HG03378 (cell line): ENCODE data around the gene JARID2.
A peak's percentile ranks its signal among the peaks of the same experiment; 100 is the strongest.
"Not testable (repeated sequence)": the region's sequence is repeated elsewhere in the genome, so short reads cannot be mapped to it uniquely, and the experiment has no call there.

Source experiments
- ATAC-seq: cut with Tn5 transposase; IDR thresholded peaks from one replicate; pipeline ENCODE4 v1.9.1; 2021; ENCODE audit warnings: mild to moderate bottlenecking, moderate library complexity; ENCODE audit not compliant: unreplicated experiment

The JARID2 gene

DNA sequence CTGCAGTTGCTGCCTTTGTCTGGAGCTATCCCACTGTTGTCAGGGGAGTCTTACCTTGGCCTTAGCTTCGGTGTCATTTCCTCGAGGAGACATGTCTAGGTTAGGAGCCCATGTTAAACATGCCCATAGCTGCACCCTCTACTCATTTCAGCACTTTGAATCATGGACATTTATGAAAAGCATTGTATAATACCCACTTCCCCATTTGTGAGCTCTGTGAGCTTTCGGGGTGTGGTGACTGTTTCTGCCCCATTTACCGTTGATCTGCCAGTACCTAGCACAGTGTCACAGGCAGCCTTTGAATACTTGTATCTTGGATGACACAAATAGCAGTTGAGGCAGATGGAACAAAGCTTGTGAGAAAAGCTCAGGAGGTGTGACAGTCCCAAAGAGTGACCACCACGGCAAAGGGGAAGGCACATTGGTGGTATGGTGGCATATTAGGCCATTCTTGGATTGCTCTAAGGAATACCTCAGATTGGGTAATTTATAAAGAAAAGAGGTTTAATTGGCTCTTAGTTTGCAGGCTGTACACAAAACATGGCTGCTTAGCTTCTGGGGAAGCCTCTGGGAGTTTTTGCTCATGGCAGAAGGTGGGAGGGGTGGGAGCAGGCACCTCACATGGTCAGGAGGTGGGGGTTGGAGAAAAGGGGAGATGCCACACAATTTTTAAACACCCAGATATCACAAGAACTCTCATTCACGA, 42.0 kb downstream of the JARID2 start:
- peak; percentile 94 for ATAC-seq

DNA sequence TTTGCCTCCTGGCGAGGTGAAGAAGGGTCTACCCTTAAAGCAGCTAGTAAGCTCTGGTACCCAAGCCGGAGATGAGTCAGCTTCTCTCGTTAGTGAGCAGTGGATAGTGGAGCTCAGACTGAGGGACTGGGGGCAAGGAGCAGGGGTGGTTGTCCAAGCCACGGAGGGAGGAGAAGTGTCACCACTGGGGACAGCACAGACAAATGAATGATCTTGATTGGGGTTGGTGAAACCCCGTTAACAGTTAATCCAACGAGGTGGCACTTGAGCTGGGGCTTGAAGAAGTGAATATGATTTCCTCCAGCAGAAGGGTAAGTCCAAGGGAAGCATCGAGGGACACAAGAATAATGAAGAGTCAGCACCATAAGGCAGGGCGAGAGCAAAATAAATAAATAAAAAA, 43.0 kb downstream of the JARID2 start:
- no peak for ATAC-seq

DNA sequence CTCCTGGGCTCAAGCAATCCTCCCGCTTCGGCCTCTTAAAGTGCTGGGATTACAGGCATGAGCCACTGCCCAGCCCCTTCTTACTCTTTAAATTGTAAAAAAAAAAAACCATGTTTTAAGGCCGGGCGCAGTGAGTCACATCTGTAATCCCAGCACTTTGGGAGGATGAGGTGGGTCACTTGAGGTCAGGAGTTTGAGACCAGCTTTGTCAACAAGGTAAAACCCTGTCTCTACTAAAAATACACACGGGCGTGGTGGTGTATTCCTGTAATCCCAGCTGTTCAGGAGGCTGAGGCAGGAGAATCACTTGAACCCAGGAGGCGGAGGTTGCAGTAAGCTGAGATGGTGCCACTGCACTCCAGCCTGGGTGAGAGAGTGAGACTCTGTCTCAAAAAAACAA, 43.6 kb downstream of the JARID2 start:
- not testable (repeated sequence) for ATAC-seq

DNA sequence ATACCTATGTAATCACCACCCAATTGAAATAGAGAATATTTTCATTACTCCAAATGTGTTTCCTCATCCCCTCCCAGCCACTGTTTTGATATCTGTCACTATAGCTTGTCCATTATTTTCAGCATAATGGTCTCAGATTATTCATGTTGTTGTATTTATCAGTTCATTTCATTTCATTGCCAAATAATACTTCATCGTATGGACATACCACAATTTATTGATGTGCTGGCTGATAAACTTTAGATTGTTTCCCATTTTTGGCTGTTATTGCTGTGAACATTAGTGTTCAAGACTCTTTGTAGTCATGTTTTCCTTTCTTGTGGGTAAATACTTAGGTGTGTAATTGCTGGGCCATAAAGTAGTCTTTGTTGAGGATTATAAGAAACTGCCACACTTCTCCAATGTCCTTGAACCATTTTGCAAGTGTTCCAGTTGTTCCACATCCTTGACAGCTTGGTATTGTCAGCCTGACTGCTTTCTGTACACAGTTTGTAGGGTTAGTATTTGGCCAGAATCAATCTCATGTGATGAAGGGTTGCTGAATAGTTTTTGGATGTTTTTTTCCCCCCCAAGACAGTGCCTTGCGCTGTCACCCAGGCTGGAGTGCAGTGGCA, 44.3 kb downstream of the JARID2 start:
- no peak for ATAC-seq

DNA sequence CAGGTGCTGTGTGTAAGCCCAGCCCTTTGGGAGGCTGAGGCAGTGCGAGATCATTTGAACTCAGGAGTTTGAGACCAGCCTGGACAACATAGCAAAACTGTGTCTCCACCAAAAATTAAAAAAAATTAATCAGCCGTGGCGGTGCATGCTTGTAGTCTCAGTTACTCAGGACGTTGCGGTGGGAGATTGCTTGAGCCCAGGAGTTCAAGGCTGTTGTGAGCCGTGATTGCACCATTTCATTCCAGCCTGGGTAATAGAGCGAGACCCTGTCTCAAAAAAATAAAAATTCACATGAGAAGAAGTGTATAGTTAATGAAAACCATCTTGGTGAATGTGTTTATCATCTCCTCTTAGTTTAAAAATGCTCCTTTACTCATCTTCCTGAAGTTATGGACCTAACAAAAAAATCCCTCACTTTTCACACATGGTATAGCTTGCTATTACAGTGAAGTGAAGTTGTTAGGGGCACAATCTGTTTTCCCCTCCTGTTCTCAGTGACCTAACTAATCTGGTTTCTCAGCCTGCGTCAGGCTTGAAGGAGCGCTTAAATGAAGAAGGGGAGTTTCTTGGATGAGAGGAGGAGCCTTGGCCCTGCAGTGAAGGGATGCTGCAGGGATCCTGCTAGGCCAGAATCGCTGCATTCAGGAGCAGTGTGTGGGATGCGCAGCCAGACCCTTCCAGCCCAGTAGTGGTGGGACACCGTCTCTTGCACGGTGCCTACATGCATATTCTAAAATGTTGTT, 45.3 kb downstream of the JARID2 start:
- no peak for ATAC-seq

DNA sequence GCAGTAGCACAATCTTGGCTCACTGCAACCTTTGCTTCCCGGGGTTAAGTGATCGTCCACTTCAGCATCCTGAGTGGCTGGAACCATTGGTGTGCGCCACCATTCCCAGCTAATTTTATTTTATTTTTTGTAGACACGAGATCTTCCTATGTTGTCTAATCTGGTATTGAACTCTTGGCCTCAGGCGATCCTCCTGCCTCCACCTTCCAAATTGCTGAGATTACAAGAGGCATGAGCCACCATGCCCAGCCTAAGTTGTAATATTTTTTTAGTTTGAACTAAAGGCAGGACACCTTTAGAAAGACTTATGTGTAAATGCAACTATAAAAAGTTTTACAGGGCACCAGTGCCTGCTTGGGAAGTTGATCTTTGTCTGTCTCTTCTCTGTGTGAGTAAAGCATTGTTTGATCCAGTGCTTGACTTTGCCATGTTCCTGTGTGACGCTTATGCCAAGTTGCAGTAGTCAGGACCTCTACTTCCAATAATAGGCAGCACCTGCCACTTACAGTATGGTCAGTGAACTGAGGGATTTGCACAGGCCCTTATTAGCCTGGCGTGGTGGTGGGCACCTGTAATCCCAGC, 46.9 kb downstream of the JARID2 start:
- no peak for ATAC-seq

DNA sequence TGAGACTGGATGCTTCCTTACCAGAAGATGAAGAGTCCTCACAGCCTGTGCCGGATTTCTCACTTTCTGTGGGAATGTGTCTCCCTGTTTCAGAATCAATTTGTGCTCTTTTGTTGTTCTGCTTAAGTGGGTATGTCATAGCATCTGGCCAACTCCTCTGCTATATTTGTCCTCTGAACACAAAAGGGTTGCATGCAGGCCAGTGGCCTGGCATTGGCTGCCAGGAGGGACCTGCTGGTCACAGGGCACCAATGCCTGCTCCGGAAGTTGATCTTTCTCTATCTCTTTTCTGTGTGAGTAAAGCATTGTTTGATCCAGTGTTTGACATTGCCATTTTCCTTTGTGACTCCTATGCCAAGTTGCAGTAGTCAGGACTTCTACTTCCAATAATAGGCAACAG, 47.8 kb downstream of the JARID2 start:
- ATAC-seq = no peak

DNA sequence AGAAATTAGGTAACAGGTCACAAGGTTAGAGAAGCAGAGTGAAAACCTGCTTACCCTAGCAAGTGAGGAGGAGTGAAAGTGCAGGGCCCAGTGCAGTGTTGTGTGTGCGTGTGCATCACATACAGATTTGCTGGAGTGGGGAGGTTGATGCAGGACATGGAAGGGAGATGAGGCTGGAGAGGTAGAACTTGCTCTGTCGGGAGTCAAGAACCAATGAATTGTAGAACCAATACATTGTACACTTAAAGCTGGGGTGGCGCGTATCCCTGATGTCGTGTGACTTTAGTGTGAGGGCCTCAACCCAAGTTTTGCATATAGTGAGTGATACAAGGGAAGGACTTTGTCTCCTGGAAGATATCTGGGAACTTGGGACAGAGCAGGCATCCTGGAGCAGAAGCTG, 48.6 kb downstream of the JARID2 start:
- no peak for ATAC-seq

DNA sequence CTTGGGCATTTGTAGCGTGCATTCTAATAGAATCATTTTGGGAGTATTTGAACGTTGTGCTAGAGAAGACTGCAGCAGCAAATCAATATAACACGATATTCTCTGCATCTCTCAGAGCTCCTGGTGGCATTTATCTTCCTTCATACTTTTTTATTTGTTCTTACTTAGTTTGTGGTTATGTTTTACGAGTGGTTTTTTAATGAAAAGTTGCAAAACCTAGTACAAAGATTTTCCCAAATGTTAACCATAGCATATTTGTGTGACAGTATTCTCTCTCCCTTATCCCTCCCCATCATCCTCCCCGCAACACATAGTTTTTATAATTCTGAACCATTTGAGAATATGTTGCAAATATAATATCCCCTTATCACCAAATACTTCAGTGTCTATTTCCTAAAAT, 50.4 kb downstream of the JARID2 start:
- no peak for ATAC-seq

DNA sequence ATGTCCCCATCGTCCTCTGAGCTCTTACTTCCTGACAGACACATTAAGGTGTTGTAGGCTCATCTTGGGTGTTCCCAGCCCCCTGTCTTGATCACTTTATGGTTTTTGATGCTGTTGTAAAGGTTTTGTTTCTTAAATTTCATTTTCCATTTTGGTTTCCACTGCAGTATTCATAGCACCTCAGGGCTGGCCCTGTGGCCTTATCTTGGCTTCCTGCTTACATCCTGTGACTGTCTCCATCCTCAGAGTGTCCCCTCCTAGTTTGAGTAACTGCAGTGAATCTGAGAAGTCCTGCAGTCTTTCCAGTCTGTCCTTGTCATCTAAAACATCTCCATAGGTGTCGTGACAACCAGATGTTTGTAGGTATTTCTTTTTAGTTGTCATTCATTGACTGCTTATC, 50.9 kb downstream of the JARID2 start:
- peak; percentile 46 for ATAC-seq

DNA sequence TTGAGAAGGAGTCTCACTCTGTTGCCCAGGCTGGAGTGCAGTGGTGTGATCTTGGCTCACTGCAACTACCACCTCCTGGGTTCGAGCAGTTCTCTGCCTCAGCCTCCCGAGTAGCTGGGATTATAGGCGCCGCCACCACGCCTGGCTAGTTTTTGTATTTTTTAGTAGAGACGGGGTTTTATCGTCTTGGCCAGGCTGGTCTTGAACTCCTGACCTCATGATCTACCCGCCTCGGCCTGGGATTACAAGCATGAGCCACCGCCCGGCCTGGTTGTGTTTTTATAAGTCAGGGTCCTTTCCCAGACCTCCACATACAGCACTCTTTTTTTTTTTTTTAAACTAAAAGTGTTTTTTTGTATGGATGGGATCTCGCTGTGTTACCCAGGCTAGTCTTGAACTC, 51.3 kb downstream of the JARID2 start:
- not testable (repeated sequence) for ATAC-seq

DNA sequence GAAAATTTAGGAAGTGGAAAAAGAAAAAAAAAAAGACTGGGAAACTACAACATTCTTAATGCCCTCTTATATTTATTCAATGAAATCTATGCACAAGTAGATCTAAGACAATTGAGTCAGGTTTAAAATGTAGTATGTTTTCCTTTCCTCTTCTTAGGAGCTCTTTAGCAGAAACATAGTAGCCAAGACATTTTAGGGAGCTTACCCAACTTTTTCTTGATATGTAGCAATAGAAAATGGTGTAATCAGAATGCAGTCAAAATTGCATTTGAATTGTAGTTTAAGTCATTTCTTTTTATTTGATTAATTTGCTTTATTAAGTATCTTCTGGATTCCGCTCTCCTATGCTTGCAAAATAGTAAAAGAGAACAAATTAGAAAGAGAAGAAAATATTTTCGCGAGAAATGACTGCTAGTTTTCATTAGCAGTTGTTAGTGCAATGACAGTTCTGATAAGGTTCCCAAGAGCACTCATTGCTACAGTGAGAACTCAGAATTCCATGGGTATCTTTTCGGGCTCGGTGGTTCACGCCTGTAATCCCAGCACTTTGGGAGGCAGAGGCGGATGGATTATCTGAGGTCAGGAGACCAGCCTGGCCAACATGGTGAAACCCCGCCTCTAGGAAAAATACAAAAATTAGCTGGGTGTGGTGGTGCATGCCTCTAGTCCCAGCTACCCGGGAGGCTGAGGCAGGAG, 52.2 kb downstream of the JARID2 start:
- ATAC-seq = no peak

DNA sequence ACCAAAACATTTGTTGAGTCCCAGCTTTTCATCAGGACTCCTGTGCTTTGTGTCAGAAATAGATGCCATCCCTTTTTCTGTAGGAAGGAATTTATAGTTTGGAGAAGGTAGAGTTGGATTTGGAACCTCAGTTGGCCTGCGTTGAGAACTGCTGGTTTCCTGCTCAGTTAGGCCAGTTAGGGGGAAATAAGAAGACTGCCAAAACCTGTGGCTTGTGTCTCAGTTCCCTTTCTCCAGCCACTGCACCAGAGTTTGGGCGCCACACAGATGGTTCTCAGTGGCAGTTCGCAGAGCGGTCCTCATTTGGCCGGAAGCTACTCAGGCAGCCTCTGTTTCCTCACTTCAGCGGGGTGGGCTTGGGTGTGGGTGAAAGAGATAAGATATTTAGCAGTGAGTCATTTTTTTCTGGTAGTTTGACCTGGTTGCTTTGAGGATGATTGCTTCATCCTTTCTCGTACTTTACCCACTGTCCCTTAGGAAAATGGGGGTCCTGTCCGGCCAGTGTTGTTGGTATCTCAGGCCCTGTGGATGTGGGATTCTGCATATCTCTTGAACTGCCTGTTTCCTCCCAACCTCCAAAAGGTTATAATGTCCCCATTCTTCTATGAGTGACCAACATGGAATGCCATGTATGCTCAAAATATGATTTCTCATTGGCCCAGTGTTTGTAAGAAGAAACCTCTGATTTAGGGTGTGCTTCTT, 53.7 kb downstream of the JARID2 start:
- ATAC-seq = peak; percentile 60

DNA sequence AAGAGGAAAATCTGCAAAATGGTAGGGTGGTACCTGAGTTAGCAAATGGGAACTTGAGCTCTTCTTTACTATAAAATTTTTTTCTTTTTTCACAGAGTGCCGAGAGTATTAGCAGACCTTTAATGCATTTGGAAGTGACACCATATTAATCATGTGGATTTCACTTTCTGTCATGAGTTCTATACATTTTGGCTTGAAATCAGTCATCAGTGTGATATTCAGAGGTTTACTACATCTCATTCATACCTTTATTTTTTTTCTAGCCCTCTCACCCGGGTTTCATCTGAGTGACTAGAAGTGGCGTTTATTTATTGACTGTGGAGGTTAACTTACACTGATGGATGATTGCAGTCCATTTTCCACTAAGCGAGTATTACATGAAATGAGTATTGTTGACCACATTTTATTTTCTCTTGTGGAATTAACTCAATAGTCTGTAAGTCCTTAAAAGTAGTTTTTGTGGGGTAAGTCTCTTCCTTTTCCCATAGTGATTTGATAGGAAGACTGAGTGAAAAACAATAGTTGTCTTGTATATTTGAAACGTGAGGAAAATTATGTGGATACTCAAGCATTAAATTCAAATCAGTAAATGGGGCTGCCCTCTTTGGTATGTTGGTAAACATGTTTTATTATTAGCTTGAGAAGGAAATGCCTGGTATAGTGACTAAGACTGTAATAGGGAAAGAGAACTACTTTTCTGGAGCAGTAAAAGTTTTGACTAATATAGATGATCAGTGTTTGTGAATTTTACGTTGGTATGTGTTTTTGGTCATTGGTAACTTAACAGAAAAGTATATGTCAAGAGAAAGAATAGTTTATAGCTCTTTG, 55.5 kb downstream of the JARID2 start:
- peak; percentile 28 for ATAC-seq

DNA sequence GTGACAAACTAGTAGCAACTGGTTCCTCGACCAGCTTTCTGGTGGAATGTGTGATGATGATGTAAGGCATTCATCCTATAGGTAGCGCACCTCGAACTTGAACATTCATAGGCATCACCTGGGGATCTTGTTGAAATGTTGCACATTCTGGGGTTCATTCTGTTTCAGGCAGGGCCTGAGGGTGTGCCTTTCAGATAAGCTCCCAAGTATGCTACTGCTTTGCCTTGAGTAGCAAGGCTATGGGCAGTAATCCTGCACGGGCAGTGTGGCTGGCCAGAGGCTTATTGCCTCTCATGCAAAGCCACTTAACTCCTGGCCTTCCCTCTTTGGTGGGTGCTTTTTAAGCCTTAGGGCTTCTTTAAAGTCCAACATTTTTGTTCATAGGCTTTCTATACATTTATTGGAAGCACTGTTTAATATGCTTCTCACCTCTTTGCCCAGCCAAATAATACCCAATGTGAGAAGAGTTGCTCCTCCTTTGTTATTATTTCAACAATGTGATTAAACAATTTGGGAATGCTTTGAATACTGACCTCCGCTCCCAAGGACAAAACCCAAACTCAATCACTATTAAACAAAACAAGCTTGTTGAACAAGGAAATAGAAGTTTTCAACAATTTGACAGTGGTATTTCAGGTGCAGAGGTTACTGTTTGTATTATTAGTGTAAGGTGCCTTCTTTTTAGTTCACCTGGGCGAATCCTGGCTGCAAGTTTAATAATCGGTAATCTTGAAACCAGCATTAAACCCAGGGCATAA, 57.5 kb downstream of the JARID2 start:
- ATAC-seq = no peak

DNA sequence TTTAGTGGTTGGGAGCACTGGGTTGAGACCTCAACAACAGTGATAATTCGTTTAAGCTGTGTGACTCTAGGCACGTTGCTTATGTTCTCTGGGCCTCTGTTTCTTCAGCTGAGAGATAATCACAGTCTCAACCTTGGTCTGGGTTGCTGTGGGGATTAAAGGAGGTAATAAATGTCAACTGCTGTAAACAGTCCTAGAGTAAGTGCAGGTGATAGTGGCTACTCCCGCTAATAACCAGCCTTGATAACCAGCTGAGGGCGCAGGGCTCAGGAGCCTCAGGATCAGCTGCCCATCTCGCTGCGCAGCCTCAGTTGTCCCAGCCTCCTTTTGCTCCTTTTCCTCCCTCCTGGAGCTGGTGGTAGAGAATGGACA, 58.0 kb downstream of the JARID2 start:
- ATAC-seq = no peak

DNA sequence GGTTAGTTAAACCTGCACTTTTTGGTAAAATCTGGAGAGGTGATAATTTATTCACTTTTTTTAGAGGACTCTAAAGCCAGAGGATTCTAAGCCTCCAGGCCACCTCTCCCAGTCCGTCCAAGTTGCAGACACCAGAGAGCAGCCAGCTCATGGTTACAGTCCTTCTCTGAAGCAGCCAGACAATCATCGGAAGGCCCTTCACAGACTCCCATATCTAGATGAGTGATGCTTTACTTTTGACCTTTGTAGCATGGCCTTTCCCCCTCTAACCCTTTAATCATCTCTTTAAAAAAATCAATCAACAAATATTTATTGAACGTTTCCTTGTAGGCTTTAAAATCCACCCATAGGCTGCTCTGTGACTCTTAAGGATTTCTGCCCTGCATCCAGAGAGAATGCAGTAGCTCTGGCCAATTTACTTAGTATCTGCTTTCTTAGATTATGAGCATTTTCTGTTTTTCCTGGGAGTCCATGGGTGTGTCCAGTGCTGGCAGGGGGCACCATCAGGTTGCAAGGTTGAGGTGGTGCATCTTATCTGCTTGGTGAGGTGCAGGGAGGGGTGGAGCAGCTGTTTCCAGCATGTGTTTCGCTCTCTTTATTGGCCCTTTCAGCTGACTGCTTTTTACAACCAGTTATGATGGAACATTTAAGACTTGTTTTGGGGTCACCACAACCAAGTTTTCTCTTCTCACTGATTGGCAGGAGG, 58.6 kb downstream of the JARID2 start:
- no peak for ATAC-seq

DNA sequence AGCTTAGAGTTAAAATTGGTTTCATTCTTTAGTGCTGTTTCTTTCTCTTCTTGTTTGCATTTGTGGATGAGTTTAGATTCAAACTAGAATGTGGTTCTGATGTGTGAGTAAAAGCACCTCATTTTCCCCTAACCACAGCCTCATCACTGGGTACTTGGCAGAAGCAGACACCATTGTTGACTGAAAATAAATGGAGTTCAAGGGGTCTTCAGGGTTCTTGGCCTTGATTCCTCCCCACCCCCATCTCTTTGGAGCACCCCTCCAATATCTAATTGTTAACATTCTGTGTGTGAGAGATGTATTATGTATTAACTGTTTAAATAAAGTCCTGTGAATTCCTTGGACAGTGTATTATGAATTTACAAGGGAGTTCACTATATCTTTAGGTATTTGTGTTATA, 59.6 kb downstream of the JARID2 start:
- peak; percentile 33 for ATAC-seq
